Stomach (tissue), 9 donors: ENCODE results near the gene CENPP. TPM values are rescaled to one million over a fixed set of nuclear protein-coding genes. Genes with fewer than 3 reads are reported as not detected.
A peak's percentile ranks its signal among the peaks of the same experiment; 100 is the strongest.

Experiments
- DNase-seq, 2 donors: peaks; one replicate each; pipeline versions ENCODE4 v3.0.0 to v3.0.0-alpha.2; 2013 to 2019
- H3K27ac ChIP-seq, 5 donors: fragments of 200-600 bp in 4 of 5; sonication (generic) in 4 of 5; one replicate each; pipeline ENCODE4 v1.5.1; 2013 to 2019; ENCODE audit warnings: mild to moderate bottlenecking in 1 of 5, moderate library complexity in 1 of 5
- H3K27me3 ChIP-seq, 3 donors: fragments of 200-600 bp; sonication (generic); one replicate each; pipeline ENCODE4 v1.5.1; 2017 to 2019; ENCODE audit warnings: mixed run types in 1 of 3
- H3K36me3 ChIP-seq, 4 donors: fragments of 200-600 bp; sonication (generic); 1 replicate in 3 of 4; 2 replicates in 1 of 4; pipeline ENCODE4 v1.5.1; 2016 to 2019
- H3K4me1 ChIP-seq, 4 donors: fragments of 200-600 bp; sonication (generic); one replicate each; pipeline ENCODE4 v1.5.1; 2016 to 2019
- H3K4me3 ChIP-seq, 4 donors: fragments of 200-600 bp; sonication (generic) in 3 of 4; one replicate each; pipeline ENCODE4 v1.5.1; 2016 to 2019; ENCODE audit warnings: mild to moderate bottlenecking in 1 of 4
- H3K9me3 ChIP-seq, 4 donors: fragments of 200-600 bp; sonication (generic); one replicate each; pipeline ENCODE4 v1.5.1; 2016 to 2019
- CTCF ChIP-seq, 7 experiments: fragments of 450-650 bp in 4 of 7; fragments of 200-600 bp in 3 of 7; sonication (generic) in 3 of 7; IDR thresholded peaks; one replicate each; pipeline ENCODE4 v1.5.1; 2016 to 2019; ENCODE audit warnings: antibody characterized with exemption in 7 of 7, control low read depth in 2 of 7, mild to moderate bottlenecking in 1 of 7
- EP300 ChIP-seq: sonication (generic); formaldehyde crosslinking; IDR thresholded peaks from one replicate; pipeline ENCODE4 v1.6.1; 2017; ENCODE audit warnings: antibody characterized with exemption
- POLR2A ChIP-seq, 4 donors: fragments of 450-650 bp; IDR thresholded peaks; one replicate each; pipeline ENCODE4 v1.6.1; 2016; ENCODE audit warnings: antibody characterized with exemption in 4 of 4, control low read depth in 2 of 4, mild to moderate bottlenecking in 1 of 4, moderate library complexity in 1 of 4
- POLR2AphosphoS5 ChIP-seq, 3 donors: sonication (generic); formaldehyde crosslinking; IDR thresholded peaks; one replicate each; pipeline ENCODE4 v1.6.1; 2016; ENCODE audit warnings: antibody characterized with exemption in 3 of 3
- WGBS, 5 donors: extraction: QIAGEN DNeasy Blood & Tissue Kit in 3 of 5; methylation state at CpG; one replicate each; pipeline versions ENCODE4 v1.1.5 to v1.1.7; 2013 to 2018; 5-methylcytosine and 5-hydroxymethylcytosine counted together
- intact Hi-C: fragments of 100-400 bp; cut with DNase I; formaldehyde crosslinking; loops from one replicate; pipeline ENCODE4 v1.15.1; 2023; ENCODE audit warnings: low total_unique reads
- polyA plus RNA-seq, 3 donors: library from polyadenylated mRNA; stranded (reverse); fragments of 200-250 nt; gene quantifications; one replicate each; pipeline ENCODE4 v1.2.3, GENCODE V29; 2013
- total RNA-seq, 5 donors: library from RNA; depleted of rRNA; stranded (reverse); fragments of >200 nt; gene quantifications; one replicate each; pipeline versions ENCODE4 v1.1.0 to v1.2.3, GENCODE V29; 2014 to 2016
- donor health status: healthy with polysubstance abuse.
- donor health status: Bipolar disorder and iron deficiency.
- donor health status: healthy.

Gene CENPP
- total and polyA plus RNA-seq, 8 donors: 1.3 to 37.9 (median 3.2) TPM

GRCh38 chr9:92341578-92341977, 15.8 kb downstream of the CENPP start:
- Histone ChIP-seq H3K9me3 (no peaks in the 10 kb centered on the region), H3K36me3 (peaks cover 0 to 29% (median 19%) of the 10 kb centered on the region in 4 donors), H3K4me3 (no peak overlapping the region), H3K4me1 (no peaks in the 10 kb centered on the region), H3K27ac (no peak overlapping the region), H3K27me3 (no peaks in the 10 kb centered on the region)
- no peak for DNase-seq
- WGBS, 5 donors: 92 to 100% (median 100%) methylated on average over 1 of the region's 1 CpG
- intact Hi-C loops: loop anchor here (10.0 kb wide), 1 partner anchor 293 kb away; no protein-coding TSS in a partner anchor
- TF ChIP-seq EP300: no peak

DNA sequence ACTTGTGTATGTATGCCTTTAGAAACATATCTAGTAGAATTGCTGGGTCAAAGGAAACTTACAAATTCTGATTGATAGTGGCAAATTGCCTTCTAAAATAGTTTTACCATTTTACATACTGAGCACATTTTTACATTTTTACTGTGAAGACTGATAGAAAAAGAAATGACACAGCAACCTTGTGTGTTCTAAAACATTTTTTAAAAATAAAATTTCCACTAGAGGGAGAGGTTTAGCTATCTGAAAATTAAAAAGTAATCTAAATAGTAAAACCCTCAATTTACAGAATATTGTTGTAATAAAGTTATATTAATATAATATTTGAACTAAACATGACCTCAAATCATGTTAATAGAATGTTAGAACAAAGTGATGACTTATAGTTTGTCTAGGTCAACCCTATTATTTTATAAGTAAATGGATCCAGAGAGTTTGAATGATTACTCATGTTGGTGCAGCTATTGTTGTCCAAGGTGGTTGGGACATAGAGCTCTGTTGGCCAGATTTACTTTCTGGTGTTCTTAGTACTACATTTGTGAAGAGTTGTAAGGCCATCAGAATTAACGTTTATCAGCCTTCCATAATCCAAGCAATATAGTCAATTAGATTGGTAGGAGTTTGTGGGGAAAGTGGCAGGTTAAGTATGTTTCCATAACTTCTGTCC, 17.2 kb downstream of the CENPP start:
- H3K4me3 ChIP-seq: no peak overlapping the region
- intact Hi-C loops: loop anchor here (10.0 kb wide), 1 partner anchor 292 kb away; no protein-coding TSS in a partner anchor
- TF ChIP-seq POLR2A (IDR thresholded peaks at IDR 0.05): no peak
- TF ChIP-seq CTCF (IDR thresholded peaks at IDR 0.05): no peak
- no peak for TF ChIP-seq POLR2AphosphoS5 (IDR thresholded peaks at IDR 0.05)
- no peak for TF ChIP-seq EP300
- no peaks in the 10 kb centered on the region for H3K27me3 ChIP-seq
- peaks cover 0 to 23% (median 15%) of the 10 kb centered on the region in 4 donors for H3K36me3 ChIP-seq
- no peak overlapping the region for H3K27ac ChIP-seq
- WGBS, 5 donors: 61 to 80% (median 71%) methylated on average over 1 of the region's 1 CpG
- DNase-seq: no peak
- no peaks in the 10 kb centered on the region for H3K9me3 ChIP-seq
- H3K4me1 ChIP-seq: no peaks in the 10 kb centered on the region

- DNase-seq: no peak
- Histone ChIP-seq H3K27ac (no peak overlapping the region), H3K4me3 (no peak overlapping the region), H3K9me3 (no peaks in the 10 kb centered on the region), H3K36me3 (no peaks in the 10 kb centered on the region), H3K27me3 (no peaks in the 10 kb centered on the region), H3K4me1 (peaks cover 0 to 13% (median 2%) of the 10 kb centered on the region in 4 donors)
- TF ChIP-seq POLR2A (IDR thresholded peaks at IDR 0.05) (no peak), EP300 (no peak), CTCF (IDR thresholded peaks at IDR 0.05) (no peak), POLR2AphosphoS5 (IDR thresholded peaks at IDR 0.05) (no peak)
- intact Hi-C loops: loop anchor here (10.0 kb wide), 1 partner anchor 289 kb away; no protein-coding TSS in a partner anchor
Observed at GRCh38 chr9:92345582-92345981, 19.8 kb downstream of the CENPP start.

- Histone ChIP-seq H3K4me3 (no peak overlapping the region), H3K27me3 (no peaks in the 10 kb centered on the region), H3K36me3 (peaks cover 0 to 6% (median 0%) of the 10 kb centered on the region in 4 donors), H3K9me3 (peaks cover 3 to 9% (median 8%) of the 10 kb centered on the region in 4 donors), H3K27ac (peak overlapping the region in 4 of 5 donors; percentile 17 to 70 (median 53)), H3K4me1 (peaks cover 0 to 18% (median 2%) of the 10 kb centered on the region in 4 donors)
- 61 to 76% (median 65%) methylated on average over 7 of the region's 7 CpGs for WGBS, 5 donors
- intact Hi-C loops: loop anchor here (10.0 kb wide), 1 partner anchor 285 kb away; no protein-coding TSS in a partner anchor
- DNase-seq: peak in 1 of 2 donors; percentile 80
- TF ChIP-seq EP300 (no peak), POLR2AphosphoS5 (IDR thresholded peaks at IDR 0.05) (no peak), CTCF (IDR thresholded peaks at IDR 0.05) (no peak), POLR2A (IDR thresholded peaks at IDR 0.05) (no peak)
Observed at GRCh38 chr9:92349771-92350739, 24.3 kb downstream of the CENPP start.
